Measurements from ENCODE around the gene KLHDC10. TPM values are rescaled to one million over a fixed set of nuclear protein-coding genes. Genes with fewer than 3 reads are reported as not detected.

Gene KLHDC10
- polyA plus RNA-seq, 3 donors, result 44.3 to 56.7 (median 53.2) TPM

- no peak for DNase-seq (ENCODE audit: extremely low read depth in 1 of 11, low read depth in 9 of 11, low spot score in 4 of 11)
These were observed 62.9 kb downstream of the KLHDC10 start for GRCh38 chr7:130133029-130133782.

- no peak for DNase-seq (ENCODE audit: extremely low read depth in 1 of 11, low read depth in 9 of 11, low spot score in 4 of 11)
These were observed 63.8 kb downstream of the KLHDC10 start for GRCh38 chr7:130134106-130134636.

DNA sequence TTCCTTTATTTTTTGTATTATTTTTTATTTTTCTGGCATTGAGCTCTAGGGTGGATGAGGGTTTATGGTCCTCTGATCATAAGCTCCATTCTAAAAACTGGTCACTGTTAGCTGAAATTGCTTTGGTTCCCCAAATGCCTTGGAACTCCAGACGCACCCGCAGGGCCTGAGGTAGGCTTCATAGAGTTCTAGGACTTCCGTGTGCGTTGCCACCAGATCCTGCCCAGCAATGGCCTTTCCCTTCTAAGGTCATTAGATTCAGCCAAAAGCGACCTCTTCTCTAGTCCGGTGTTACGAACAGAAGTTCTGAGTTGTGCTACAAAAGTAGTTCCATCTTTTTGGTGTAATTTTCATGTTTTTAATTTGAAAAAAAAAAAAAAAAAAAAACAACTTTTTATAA lies 64.4 kb downstream of the KLHDC10 start:
- no peak for DNase-seq (ENCODE audit: extremely low read depth in 1 of 11, low read depth in 9 of 11, low spot score in 4 of 11)

GRCh38 chr7:130135208-130136205 lies 65.2 kb downstream of the KLHDC10 start:
- no peak for DNase-seq (ENCODE audit: extremely low read depth in 1 of 11, low read depth in 9 of 11, low spot score in 4 of 11)

- no peak for DNase-seq (ENCODE audit: extremely low read depth in 1 of 11, low read depth in 9 of 11, low spot score in 4 of 11)
These were observed 66.3 kb downstream of the KLHDC10 start for GRCh38 chr7:130136579-130137167.

DNA sequence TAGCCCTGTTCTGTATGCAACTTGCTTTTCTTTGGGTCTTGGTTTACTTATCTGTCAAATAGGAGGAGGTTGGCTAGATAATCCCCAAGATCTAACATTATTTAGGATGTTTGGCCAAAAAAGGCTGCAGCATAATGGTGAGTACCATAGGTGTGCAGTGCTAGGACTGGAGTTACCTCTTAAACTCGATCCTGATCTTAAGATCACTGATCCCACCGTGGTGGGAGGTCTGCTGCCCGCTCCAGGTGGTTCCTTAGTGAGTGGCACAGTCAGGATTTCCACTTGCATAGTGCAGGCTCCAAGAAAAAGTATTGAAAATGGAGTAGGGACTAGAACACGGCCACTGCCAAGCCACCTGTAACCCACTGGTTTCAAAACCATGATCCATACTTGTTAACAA lies 66.9 kb downstream of the KLHDC10 start:
- no peak for DNase-seq (ENCODE audit: extremely low read depth in 1 of 11, low read depth in 9 of 11, low spot score in 4 of 11)

DNA sequence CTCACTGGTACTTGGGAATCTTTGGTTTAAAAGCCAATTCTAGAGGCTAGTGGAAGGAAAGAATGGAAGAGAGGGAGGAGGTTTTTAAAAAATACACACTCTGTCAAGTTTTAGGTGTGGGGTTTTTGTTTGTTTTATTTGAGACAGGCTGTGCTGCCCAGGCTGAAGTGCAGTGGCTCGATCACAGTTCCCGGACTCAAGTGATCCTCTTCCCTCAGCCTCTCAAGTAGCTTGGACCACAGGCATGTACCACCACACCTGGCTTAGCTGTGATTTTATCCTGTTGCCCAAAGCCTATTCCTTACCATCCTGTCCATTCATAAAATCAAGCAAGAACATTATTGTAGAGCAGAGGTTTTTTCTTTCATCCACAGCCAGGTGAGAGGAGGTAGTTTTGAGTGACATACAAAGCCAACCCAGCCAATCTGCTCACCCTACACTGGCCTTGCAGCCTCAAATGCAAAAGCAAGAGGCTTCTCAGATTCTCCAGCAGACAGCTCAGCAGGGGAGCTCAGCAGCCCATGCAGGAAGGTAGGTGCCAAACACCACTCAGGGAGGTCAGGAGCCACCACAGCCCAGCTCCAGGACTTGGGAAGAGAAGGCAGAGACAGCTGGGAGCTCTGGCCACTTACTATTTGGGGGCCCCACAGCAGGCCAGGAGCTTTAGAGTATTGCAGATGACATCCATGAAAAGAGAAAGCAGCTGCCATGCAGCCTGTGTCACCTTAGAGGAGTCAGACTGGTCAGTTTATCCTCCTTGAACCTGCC lies 69.0 kb downstream of the KLHDC10 start:
- no peak for DNase-seq (ENCODE audit: extremely low read depth in 1 of 11, low read depth in 9 of 11, low spot score in 4 of 11)

DNA sequence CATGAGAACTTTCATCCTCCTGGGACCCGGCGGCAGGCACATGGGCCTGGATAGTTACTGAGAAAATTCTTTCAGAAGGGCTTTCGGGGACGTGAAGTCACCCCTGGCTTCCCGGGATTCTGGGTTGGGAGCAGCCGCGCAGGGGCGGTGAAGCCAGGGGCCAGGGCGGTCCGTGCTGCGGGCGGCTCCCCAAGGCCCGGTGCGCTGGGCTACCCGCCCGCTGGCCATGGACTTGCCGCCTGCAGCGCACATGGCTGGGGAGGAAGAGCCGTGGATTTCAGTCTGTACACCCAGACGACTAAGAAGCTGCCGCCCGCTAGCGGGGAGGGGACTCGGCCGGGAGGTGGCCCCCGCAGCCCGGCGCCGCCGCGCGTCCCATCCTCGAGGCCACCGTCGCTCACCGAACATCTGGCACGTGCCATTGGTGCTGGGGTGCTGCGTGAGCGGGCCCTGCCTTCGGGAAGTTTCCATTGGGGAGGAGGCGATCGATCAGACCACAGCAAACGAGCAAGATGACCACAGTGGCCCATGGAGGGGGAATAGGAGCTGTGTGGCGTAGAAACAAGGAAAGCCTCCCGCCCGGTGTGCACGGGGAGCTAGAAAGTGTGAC lies 70.3 kb downstream of the KLHDC10 start:
- DNase-seq (ENCODE audit: extremely low read depth in 1 of 11, low read depth in 9 of 11, low spot score in 4 of 11), result no peak

- peak in 10 of 11 donors; percentile 87 to 95 (median 92) for DNase-seq (ENCODE audit: extremely low read depth in 1 of 11, low read depth in 9 of 11, low spot score in 4 of 11)
These were observed 71.0 kb downstream of the KLHDC10 start for GRCh38 chr7:130141161-130141883.

GRCh38 chr7:130141884-130142653 lies 71.7 kb downstream of the KLHDC10 start:
- peak in 3 of 11 donors; percentile 54 to 74 (median 57) for DNase-seq (ENCODE audit: extremely low read depth in 1 of 11, low read depth in 9 of 11, low spot score in 4 of 11)

DNA sequence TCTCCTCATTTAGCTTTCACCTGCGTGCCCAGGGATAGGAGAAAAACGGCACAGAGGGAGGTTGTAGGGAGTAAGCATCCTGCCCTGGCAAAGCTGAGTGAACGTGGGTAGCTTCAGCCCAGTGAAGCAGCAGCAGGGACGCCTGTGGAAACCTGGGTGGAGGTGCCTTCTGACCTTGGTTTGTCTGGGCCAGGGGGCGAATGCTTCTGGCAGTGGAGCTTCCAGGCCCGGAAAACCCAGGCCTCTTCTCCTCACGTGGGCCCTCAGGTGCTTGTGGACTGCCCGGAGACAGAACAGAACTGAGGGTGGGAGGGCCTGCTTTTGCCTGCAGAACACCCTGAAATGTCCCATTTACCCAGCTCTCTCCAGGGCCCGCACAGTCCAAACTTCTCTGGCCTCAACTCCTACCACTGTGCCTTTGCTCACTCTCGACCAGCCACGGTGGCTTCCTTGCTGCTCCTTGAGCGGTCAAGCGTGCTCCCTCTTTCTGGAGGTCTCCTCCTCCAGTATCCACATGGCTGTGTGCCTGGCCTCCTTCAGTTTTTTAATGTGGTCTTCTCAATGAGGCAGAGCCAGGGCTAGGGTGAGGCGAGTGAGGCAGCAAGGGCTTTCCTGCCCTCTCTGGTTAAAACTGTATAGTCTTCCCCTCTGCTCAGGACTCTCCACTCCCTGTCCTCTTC lies 72.5 kb downstream of the KLHDC10 start:
- no peak for DNase-seq (ENCODE audit: extremely low read depth in 1 of 11, low read depth in 9 of 11, low spot score in 4 of 11)

DNA sequence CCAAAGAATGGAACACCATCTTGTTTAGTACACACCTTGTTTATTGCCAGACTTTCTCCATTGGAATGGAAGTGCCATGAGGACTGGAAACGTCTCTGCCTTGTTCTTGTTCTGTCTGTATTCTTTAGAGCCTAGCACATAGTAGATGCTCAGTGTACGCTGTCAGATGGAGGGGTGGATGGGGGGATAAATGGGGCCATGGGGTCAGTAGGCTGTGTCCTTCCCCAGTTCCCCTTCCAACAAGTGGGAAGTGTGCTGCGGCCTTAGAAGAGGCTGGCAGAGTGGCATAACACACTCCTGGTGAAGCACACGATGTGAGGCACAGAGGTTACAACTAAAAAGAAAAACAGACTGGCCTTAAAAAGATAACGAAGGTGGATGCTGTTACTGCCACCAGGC lies 73.0 kb downstream of the KLHDC10 start:
- DNase-seq (ENCODE audit: extremely low read depth in 1 of 11, low read depth in 9 of 11, low spot score in 4 of 11), result no peak

- no peak for DNase-seq (ENCODE audit: extremely low read depth in 1 of 11, low read depth in 9 of 11, low spot score in 4 of 11)
These were observed 73.6 kb downstream of the KLHDC10 start for GRCh38 chr7:130143986-130144311.

DNA sequence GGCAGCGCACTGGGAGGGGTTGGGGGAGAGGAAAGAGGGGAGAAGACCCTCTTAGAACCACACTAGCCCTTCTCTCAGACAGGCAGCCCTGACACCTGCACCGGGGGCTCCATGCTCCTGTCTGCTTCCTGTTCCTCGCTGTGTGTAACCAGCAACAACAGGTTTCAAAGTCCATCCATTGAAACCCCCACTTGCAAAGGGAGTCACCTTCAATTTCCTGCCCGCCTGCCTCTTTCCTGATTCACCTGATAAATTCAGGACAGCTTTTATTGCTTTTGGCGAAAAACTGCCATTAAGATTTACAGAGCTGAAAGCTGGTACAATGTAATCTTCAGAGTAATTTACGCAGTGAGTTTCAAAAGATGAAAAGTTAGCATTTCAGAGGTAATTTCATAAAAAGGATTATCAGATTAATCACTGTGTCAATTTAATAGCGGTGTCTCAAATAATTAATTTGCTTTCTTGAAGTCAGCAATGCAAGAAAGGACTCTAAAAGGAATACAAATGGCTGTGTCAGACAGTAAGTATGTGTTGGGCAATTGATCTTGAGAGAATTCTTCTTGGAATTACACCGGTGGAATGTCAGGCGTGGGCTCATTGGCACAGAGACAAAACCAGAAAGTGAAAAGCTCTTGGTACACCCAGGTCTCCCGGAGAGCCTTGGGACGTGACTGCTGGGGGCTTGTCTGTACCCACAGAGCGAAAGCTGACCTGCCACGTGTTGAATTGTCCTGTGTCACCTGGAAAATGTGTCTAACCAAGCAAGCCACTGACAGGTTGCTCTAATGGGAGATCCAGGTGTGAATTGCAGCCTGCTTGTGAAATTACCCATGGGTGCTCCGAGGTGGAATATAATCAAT lies 74.2 kb downstream of the KLHDC10 start:
- DNase-seq (ENCODE audit: extremely low read depth in 1 of 11, low read depth in 9 of 11, low spot score in 4 of 11), result peak in 6 of 11 donors; percentile 54 to 82 (median 68)

DNA sequence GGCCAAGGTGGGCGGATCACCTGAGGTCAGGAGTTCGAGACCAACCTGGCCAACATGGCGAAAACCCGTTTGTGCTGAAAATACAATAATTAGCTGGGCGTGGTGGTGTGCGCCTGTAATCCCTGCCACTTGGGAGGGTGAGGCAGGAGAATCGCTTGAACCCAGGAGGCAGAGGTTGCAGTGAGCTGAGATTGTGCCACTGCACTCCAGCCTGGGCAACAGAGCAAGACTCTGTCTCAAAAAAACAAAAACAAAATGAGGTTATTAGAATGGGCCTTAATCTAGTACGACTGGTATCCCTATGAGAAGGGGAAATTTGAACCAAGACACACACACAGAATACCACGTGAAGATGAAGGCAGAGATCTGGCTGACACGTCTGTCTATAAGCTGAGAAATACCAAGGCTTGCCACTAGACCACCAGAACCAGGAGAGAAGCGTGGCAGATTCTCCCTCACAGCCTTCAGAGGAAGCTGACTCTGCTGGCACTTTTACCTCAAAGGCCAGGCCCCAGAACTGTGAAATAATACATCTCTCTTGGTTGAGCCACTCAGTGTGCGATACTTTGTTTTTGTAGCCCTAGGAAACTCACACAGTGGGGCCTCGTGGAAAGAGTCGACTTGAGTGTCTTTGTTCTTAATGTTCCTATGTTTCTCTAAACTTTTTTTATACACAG lies 75.2 kb downstream of the KLHDC10 start:
- no peak for DNase-seq (ENCODE audit: extremely low read depth in 1 of 11, low read depth in 9 of 11, low spot score in 4 of 11)

Data from renal cortex interstitium (tissue), 11 donors.